Stimulated activated CD8-positive, alpha-beta memory T cell treated with anti-CD3 and anti-CD28 coated beads, Interleukin-4, amount 100 ng/mL, for 4 hours (primary cell): ENCODE results near the gene DLG1.

Experiments
- DNase-seq, 2 donors: peaks; one replicate each; pipeline ENCODE4 v3.0.0-alpha.2; 2020; ENCODE audit warnings: low read depth in 2 of 2, low spot score in 1 of 2

DLG1 gene

DNA sequence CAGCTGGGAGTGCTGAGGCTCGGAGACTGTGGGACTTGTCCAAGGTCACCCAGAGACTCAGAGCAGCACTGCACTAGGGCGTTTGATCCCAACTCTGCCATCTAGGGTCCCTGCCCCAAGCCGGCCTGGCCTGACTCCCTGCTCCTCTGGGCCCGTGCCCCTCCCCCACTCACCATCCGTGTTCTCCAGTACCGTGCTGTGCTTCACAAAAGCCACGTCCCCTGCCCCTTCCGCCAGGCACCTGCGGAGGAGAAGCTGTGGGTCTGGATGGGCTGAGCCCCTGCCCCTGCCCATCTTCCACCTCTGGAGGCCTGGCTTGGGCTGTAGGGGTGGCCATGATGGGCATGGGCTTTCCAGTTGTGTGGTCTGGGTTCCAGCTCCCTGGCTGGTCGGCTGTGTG, 277.2 kb downstream of the DLG1 start:
- no peak for DNase-seq

- no peak for DNase-seq
These were observed 278.9 kb downstream of the DLG1 start for GRCh38 chr3:197019535-197019934.

DNA sequence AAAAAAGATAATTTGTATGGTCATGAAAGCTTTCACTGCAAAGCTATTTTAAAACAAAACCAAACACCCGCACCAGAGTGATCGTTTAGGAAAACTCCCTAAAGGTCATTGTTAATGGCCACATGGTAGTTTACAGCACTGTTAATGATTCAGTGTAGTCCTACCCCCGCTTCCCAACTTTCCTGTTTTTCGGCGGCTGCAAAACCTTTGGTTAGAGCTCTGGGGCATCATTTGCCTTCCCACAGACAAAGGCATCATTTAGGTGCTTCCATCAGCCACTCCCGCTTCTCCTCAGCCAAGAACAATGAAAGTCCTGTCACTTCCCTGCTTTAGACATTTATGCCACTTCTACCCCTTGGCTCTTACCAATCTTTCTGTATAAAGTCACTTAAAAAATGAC, 279.4 kb downstream of the DLG1 start:
- DNase-seq = no peak

DNA sequence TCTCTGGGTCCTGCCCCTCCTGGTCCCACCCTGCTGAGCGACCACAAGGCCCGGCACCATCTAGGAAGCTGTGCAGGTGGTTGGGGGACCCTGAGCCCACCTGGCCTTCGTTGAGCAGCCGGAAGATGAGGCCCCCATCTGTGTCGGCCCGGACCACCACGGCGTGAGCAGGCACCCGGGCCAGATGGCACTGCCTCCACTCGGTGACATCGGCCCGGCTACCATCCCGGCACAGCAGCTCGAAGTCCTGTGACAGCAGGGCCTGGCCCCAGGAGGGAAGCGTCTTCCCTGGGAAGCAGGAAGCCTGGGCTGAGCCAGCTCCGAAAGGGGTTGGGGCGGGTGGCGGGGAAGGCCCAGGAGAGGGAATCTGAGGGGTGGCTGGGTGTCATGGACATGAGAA, 281.4 kb downstream of the DLG1 start:
- DNase-seq = no peak

DNA sequence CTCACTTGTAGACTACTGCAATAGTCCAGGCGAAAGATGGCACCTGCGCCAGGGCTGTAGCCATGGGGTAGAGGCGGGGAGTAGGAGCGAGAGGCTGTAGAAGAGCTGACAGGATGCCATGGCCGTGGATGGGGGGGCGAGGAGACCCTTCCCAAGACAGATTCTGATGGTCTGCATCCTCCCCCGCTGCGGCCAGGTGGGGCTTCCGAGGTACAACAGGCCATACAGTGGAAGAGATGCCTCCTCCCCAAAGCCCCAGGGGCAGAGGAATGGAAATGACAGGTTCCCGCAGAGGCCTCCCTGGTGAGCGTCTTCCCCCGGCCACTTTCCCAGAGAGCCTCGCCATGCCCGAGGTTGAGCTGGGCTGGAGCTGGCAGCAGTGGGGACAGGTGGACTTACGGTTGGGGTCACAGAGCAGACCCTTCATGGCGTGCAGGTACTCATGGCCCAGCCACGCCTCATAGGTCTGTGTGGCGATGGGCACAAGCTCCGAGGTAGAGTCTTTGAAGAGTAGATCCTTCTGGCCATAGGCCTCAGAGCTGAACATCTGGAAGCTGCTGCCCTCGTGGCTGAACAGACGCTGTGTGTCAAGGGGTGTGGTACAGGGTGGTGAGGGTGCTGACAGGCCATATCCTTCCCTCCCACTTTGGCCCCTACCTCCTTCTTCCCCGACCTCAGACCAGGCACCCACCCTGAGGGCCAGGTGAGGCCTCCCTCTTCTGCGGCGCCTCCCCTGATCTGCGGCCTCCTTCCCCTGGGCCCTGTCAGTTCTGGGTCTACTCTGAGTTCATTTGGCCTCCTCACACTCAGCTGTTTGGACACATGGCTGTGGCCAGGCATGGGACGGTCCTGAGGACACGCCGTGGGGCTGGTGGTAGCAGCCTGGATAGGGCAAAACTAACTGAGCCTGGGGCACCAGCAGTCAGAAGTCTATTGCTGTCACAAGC, 282.3 kb downstream of the DLG1 start:
- no peak for DNase-seq

DNA sequence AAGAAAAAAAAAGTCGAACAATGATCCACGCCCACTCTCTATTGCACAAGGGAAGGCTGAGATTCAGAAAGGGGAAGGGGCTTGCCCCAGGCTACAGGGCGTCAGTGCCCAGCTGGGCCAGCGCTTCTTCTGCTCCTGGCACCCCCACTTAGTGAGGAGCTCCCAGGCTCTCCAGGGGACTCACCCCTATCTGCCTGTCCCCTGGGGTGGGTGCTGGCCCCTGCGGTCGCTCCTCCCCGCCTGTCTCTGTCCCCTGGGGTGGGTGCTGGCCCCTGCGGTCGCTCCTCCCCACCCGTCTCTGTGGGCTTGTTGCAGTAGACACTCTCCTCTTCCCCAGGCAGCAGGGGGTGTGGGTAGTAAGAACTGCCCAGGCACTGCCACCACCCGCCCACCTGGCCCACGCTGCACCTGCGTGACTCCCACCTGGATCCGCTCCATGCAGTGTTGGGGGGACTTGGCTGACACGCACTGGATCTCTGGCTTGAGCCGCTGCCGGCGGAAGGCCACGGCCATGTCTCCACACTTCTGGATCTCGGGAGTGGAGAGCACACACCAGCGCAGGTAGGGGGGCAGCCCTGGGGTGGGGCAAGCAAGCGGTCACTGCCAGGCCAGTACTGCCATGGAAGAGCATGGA, 283.4 kb downstream of the DLG1 start:
- DNase-seq = no peak

DNA sequence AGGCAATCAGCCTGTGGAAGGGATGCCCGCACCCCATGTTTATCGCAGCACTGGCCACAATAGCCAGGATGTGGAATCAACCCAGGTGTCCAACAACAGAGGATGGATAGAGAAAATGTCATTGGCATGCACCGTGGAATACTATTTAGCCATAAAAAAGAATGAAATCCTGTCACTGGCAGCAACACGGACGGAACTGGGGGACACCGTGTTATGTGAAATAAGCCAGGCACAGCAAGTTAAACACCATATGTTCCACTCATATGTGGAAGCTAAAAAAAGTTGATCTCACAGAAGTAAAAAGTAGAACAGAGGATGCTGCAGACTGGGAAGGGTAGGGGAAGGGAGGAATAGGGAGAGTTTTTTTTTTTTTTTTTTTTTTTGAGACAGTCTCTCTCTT, 284.4 kb downstream of the DLG1 start:
- DNase-seq = no peak

DNA sequence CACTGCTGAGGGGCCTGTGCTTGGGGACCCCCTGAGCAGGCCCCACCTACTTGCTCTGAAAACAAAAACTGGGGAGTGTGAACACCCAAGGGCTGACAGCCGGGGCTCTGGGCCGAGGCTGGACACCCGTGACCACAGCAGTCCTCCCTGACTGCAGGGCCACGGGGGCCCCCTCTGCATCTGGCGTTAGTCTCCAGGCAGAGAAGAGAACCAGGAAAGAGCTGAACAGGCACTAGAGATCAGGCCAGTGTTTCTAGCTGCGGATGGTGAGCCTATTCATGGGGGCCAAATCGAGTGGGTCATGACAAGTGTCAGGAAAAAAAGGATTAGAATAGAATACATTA, 285.9 kb downstream of the DLG1 start:
- DNase-seq = no peak

- DNase-seq = no peak
These were observed 286.5 kb downstream of the DLG1 start for GRCh38 chr3:197011780-197012539.

DNA sequence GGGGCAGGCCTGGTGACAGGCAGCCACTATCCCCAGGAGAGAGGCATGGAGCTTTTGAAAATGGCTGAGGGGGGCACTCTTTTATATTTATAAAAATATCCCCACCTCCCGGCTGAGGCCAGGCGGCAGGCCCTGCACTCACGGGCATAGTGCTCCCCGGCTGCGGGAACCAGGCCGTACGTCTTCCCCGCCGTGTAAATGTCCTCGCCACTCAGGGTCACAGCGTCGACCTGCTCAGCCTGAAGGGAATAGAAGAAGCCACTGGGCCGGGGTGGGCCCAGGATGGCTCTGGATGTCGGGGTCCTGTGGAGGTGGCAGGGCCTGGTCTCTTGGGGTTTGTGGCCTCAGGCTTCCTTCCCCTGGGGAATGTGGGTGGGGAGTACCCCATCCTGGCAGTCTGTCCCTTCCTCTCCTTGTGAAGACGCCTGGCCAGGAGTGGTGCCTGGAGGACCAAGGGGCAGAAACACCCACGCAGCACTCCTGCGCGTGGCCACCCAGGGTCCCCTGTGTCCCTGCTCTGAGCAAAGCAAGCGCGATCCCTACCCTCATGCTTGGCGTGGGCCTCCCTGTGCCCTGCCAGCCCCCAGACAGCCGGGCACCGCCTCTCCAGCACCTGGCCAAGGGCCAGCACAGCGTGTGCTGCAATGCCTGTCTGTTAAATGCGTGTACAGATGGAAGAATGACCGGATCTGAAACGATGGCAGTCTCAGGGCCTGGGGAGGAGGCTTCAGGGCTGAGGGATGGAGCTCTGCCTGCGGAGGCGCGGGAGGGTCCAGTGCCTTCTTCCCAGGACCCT, 287.7 kb downstream of the DLG1 start:
- DNase-seq = no peak

- no peak for DNase-seq
These were observed 288.8 kb downstream of the DLG1 start for GRCh38 chr3:197009532-197010019.

GRCh38 chr3:197008436-197009209, 289.8 kb downstream of the DLG1 start:
- DNase-seq = no peak

DNA sequence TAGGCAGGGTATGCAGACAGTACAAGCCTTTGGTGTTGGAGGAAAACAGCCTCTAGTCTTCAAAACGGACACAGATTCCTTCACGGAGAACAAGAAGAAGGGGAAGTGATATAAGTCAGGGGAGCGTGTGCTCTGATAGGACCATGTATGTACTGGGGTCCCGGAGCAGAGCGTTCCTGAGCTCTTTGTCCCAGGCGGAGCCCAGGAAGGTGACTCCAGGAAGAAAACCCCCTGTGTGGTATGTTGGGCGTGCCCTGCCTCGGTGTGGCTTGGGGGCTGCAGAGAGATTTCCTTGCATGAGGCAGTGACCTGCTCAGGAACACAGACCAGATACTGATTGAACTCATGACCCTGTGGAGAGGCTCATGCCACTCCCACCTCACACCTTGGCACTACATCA, 290.5 kb downstream of the DLG1 start:
- no peak for DNase-seq

DNA sequence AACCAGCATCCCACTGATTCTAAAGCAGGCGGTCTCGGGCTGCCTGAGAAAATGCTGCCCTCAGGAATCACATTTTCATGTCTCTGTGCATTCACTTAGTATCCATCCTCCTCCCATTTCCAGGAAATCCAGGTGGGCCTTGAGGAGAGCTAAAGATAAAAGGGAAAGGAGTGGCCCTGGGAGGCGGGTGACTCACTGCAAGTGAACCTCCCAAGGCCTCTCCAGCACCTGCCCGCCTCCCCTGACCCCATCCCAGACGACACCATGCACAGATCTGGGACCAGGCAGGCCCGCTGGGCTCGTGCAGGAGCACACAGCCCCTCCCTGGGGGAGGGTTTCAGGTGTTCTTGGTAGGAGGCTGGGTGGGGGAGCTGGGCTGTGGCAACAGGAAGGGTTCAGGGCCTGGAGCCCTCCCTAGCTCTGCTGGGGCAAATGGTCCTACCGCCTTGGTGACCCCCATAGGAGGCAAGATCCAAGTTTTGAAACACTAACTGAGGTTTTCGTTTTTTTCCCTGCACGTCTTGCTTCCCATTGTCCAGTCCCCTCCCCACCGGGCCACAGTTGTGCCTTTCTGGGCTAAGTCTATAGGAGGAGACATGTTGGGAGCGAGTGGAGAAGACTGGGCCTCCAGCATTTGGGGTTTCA, 291.0 kb downstream of the DLG1 start:
- no peak for DNase-seq

- DNase-seq = no peak
These were observed 291.6 kb downstream of the DLG1 start for GRCh38 chr3:197006860-197007259.

DNA sequence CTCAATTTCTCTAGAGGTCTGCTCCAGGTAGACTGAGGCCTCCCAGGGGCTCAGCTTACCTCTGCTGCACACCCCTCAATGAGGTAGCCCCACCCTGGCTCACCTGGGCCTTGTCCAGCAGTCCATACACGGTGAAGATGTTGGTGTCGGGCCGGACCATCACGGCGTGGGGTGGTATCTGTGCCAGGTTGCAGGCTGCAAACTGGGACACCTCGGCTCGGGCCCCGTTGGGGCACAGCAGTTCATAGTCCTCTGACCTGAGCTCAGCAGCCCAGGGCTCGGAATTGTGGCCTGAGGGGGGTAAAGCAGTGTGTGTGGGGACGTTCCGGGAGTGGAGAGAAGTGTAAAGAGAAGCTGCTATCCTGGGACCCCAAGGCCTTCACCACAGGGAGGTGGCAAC, 292.0 kb downstream of the DLG1 start:
- no peak for DNase-seq

GRCh38 chr3:197003461-197004385, 294.7 kb downstream of the DLG1 start:
- DNase-seq = no peak

GRCh38 chr3:197002701-197003454, 295.5 kb downstream of the DLG1 start:
- DNase-seq = peak; percentile 54 to 71
